ENCODE results near the gene DHRS12.

DNA sequence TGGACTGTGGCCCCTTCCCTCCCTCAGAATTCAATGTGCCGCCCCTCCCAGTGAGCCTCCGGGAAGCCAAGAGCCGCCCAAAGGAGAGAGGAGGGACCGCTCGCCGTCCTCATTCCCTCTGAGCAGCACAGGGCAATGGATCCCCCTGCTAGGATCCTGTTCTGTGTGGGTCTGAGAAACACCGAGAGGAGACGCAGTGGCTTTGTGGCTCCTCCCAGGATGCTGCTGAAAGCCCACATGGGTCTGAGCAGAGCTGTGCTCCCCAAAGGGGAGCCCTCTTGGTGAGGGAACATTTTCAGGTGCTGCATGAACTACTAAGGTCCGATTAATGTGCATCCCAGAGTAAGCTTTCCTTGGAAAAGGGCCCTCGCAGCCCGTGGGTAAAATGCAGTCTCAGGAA is 30.4 kb downstream of the DHRS12 start:
- TF ChIP-seq, protein P1, sequence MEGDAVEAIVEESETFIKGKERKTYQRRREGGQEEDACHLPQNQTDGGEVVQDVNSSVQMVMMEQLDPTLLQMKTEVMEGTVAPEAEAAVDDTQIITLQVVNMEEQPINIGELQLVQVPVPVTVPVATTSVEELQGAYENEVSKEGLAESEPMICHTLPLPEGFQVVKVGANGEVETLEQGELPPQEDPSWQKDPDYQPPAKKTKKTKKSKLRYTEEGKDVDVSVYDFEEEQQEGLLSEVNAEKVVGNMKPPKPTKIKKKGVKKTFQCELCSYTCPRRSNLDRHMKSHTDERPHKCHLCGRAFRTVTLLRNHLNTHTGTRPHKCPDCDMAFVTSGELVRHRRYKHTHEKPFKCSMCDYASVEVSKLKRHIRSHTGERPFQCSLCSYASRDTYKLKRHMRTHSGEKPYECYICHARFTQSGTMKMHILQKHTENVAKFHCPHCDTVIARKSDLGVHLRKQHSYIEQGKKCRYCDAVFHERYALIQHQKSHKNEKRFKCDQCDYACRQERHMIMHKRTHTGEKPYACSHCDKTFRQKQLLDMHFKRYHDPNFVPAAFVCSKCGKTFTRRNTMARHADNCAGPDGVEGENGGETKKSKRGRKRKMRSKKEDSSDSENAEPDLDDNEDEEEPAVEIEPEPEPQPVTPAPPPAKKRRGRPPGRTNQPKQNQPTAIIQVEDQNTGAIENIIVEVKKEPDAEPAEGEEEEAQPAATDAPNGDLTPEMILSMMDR (IDR thresholded peaks at IDR 0.05; ENCODE audit: borderline replicate concordance, extremely low read depth, low read length, poor library complexity, severe bottlenecking): no peak
- no peak for TF ChIP-seq EZH2 (IDR thresholded peaks at IDR 0.05; ENCODE audit: borderline replicate concordance, low read depth, low read length, severe bottlenecking)

Data from DND-41 (cell line).